GM15510 (cell line): ENCODE measurements around the gene SMOC1.

Experiments
- POLR2A ChIP-seq: IDR thresholded peaks from 3 replicates; pipeline ENCODE4 v1.6.1; 2011; ENCODE audit warnings: borderline replicate concordance; ENCODE audit not compliant: insufficient read length; ENCODE audit errors: extremely low read depth

SMOC1 gene

DNA sequence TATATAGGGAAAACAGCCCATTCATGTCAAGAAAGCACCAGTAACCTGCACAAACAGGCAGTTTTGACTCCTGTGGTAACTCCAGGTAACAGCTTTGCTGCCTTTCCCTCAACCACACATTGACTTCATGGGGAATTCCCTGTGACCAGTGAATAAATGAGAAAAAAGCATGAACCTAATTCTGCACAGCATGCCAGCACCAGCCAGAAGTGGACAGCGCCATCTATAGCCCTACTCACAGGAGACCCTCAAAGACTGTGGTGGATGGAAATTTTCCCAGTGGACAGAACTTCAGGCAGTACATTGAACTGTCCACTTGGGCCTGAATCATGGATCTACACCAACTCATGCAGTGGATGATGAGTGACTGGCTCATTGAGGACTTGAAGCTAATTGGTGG, 157.4 kb downstream of the SMOC1 start:
- TF ChIP-seq POLR2A = no peak

DNA sequence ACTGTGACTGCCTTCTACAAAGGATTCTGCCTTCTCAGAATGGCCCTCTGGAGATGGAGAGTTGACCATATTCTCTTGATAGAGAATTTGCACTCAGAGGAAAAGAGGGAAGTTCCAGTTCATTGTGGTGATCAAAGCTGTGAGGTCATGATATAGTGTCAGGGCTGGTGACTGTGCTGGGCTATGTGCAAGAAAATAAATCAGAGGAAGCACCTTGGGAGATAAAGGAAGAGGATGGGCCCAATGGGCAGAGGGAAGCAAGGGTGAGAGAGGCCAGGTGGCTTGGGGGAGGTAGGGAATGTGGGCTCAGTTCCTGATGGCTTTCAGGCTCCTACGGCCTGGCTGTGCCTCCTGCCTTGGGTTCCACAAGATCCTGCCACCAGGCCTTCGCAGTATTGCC, 163.8 kb downstream of the SMOC1 start:
- no peak for TF ChIP-seq POLR2A

DNA sequence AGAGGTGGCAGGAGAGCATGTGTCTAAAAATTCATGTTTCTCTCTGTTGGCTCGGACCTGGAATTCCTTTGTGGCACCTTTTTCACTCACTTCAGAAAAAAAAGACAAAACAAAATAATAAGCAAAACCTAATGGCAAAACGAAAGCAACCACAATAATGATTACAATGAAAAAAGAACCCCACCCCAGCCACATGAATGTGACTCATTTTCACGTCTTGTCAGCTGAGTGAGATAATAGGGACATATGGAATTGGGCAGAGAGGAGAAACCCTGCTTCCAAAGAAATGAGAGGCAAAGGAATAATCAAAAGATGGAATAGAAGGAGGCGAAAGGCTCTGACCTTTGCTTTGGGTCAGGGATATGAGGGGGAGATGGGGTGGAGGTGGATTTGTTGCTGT, 166.1 kb downstream of the SMOC1 start:
- no peak for TF ChIP-seq POLR2A

DNA sequence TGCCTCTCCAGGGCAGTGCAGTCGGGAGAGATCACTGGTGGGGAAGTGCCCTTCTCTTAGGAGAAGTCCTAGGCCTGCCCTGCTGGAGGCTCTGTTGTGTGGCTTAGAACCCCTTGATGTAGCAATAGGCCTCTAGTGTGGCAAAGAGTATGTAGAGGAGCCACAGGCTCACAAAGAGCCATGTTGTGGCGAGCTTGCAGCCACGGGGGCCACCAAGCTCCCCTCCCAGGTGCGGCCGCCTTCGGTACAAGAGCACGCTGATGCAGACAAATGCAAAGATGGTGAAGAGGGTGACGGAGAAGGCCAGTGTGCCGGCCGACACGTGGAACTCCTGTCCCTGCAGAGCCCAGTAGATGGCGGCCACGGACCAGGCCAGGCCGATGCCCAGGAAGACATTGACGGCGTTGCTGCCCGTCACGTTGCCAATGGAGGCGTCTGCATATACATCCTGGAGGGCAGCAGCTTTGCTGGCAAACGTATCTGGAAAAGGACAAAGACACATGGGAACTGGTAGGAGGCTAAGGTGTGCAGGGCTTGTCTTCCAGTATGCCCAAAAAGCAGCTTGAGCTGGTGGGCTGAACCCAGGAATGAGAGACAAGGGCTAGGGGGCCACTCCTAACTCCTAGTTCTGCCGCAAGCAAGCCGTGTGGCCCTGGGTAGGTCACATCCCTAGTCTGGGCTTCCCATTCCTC, 166.8 kb downstream of the SMOC1 start:
- TF ChIP-seq POLR2A = no peak

DNA sequence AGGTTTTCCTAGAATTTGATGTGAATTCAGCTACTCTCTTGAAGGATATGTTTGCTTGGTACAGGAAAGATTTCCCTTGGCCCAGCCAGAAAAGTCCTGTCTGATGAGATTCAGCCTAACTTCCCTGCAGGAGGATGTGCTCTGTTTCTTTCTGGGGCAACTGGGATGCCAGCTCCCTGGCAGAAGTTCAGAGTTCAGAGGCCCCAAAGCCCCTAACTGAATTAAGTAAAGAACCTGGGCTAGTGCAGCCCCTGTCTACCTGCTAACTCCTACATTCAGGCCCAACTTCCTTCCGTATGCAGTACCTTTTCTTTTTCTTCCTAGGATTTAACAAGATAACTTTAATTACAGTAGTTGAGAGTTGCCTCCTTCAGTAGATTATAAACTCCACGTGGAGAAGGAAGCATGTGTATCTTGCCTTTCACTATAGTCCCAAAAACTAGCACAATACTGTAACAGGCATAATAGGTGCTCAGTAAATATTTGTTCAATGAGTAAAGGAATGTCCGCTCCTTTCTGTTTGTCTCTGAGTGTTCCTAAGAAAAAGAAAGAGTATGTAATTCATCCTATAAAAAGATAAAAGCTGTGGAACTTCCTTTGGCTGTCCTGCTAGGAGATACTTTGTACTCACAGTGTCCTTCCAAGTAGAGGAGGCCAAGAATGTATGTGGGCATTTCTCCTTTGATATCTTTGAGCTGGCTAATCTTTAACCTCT, 168.5 kb downstream of the SMOC1 start:
- no peak for TF ChIP-seq POLR2A

DNA sequence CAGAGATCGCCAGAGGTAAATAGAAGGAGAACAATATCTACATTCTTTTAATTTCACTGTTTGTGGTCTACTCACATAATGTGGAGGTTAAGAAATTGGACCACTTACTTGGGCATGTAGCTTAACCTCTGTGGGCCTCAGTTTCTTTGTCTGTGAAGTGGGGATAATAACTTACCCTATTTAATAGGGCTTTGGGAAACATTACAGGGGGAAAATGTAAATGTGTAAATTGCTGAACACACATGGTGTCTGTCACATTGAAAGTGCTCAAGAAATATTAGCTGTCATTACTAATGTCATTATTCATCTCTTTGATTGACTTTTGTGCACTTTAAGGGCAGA, 169.1 kb downstream of the SMOC1 start:
- TF ChIP-seq POLR2A = no peak

DNA sequence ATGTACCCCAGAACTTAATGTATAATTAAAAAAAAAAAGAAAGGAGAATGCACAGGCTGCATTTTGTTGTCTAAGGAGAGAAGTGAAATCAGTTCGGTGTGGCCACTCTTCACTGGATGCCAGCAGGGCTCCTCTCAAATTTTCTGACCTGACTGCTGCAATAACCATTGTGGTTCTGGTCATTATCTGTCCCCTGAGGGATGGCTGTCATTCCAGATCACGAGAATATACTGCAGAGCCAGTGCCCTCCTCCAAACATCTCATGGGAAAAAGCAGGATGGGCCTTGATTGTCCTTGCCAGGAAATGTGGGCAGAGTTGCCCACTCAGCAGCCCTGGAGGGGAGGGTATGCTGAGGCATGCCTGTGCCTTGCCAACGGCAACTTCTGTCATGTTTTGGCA, 170.4 kb downstream of the SMOC1 start:
- no peak for TF ChIP-seq POLR2A

DNA sequence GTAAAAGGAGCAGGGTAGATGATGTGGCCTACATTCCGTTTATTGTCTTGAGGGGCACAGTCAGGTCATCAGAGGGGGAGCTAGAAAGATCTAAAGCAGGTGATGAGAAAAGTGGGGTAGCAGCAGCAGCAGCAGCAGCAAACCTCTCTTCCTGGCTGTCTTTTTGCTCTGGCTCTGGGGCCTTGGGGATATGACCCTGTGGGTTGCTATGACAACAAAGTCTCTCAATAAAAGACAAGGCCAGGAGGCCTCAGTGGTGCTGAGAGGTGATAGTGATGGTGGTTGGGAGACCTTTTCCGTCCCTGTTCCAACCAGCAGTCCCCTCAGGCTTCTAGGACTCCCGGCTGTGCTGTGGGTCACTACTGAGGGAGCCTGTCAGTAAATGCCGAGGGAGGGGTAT, 170.9 kb downstream of the SMOC1 start:
- no peak for TF ChIP-seq POLR2A

DNA sequence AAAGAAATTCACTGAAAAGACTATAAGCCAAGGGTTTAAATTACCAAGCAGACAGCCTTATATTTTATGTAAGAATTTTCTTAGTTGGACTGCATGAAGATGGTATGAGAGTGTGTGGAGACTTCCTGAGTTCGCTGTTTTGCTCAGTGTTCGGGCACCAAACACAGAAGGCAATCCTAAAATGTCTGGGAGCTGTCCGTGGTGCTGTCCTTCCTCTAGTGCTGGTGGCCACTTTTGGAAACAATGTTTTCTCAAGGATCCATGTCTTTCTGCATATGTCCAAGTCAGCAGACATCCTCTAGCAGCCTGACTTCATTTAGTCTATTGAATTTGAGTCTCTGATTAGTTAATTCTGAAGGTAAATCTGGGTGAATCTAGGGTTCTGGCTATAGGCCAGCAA, 173.8 kb downstream of the SMOC1 start:
- TF ChIP-seq POLR2A = no peak

DNA sequence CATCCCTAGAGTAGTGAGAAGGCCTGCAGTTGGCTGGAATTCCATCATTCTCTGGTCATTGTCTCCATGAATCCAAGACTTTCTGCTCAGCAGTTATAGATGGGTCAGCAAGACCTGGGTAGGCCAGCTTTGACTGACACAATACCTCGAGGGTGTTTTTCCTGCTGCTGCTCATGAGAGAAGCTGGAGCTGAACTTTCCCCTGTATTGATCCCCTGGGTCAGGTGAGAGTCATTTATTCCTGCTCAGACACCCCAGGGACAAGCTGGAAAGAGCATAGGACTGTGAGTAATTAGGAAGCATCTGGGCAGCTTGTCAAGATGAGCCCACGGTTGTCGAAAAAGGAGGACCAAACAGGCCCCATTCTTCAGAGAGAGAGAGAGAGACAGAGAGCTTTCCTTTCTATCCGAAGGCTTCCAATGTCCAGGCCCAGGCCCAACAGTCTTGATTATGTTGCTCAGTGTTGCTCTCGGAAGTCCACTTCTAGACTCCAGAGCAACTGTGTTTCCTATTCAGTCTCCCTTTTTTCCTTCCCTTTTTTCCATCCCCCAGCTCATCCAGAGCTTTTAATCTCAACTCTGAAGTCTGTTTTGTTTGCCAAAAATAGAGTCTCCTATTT, 178.4 kb downstream of the SMOC1 start:
- no peak for TF ChIP-seq POLR2A

DNA sequence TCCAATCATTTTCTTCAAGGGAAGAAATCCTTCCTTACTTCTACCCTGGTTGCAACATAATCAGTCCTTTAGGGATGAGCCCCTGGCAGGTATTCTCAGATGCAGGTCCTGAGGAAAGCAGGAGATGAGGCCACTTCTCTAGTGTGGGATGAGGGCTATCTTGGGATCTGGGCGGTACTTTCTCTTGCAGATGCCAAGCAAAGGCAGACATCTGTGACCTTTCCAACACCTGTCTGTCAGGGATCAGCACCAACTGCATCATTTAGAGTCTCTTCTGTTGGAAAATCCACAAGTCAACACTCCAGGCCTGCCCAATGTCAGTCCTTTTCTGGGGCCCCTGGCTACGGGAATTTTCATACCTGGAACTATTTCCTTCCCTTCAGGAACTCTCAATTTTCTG, 180.3 kb downstream of the SMOC1 start:
- TF ChIP-seq POLR2A = no peak

DNA sequence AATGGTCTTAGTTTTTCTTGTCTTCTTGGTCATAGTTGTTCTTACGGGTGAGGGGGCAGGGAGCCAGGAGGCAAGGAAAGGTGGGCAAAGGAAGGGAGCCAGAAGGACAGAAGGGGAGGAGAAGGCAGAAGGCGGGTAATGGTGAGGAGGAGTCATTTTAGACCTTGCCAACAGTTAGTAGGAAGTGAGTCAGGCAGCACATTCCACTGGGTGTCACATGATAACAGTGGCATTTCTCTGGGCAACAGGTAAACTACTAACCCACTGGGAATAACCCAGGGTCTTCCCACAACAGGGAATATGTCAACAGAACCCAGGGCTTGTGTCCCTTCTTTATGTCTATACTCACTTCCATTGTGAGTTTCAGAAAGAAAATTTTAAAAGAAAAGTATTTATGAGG, 181.9 kb downstream of the SMOC1 start:
- no peak for TF ChIP-seq POLR2A

DNA sequence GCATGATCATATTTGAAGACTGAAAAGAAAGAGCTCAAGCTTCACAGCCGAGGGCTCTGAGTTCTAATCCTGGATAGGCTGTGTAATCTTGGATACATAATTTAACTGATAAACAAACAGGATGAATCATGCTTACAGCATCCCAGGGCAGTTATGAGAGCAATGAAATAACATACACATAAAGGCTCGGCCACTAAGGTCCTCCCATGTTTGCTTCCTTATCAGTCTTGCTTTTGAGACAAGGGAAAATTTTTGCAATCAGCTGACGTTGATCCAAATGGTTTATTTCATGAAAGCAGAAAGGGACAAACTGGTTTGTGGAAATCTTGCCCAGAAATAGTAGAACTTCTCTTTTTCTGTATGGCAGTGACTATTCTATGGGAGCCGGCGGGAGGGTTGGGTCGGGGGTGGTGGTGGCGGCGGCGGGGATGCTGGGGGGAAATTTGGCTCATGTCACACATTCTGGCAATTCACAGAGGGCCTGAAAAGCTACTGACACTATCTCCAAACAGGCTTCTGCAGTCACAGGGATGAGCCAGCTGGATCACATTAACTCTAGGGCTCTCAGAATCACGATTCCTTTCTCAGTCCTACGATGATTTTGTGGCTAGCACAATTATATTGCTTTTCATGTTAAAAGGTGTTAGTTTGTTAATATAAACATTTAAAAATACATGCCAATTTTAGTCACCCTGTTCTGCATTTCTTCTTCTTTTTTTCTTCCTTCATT, 185.1 kb downstream of the SMOC1 start:
- no peak for TF ChIP-seq POLR2A

DNA sequence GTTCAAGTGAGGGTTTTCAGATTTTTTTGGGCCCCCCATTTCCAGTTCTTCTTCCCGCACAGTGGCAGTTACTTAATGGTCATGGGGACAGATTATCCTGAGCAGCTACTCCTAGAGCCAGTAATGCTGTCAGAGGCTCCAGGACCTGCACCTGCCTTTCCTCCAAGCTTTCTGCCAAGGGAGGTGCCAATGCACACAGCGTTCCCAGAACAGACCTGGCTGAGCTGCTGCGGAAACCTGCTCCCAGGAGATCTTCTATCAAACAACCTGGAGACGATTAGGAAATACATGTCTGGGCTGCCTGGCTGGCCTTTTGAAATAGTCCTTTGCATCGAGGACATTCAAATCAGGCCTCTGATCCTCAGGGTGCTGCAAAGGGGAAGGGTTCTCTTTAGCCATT, 188.6 kb downstream of the SMOC1 start:
- no peak for TF ChIP-seq POLR2A

DNA sequence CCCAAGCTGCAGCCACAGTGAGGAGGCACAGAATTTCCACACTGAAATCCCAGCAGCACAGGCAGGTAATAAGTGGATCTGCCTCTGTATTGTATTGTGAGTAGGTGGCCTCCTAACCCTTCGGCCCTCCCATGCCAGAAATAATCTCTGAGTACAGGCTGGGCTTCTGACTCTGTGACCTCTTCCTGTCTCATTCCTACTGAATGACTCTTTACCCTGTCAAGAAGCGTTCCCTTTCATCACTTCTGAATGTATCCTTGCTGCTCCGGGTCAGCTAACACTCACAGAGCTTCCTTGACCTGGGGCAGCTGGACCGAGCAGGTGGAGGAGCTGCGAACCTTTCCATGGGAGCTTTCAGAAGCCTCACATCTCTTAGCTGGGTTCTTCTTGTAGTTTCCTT, 190.0 kb downstream of the SMOC1 start:
- TF ChIP-seq POLR2A = no peak
